Middle frontal gyrus (tissue), 1 donor: ENCODE data around the gene CHRDL1.
"Not testable (repeated sequence)": the region's sequence is repeated elsewhere in the genome, so short reads cannot be mapped to it uniquely, and the experiment has no call there.

Source experiments
- DNase-seq: peaks from one replicate; pipeline ENCODE4 v3.0.0-alpha.2; 2015; ENCODE audit warnings: low spot score; ENCODE audit errors: extremely low spot score

The CHRDL1 gene

DNA sequence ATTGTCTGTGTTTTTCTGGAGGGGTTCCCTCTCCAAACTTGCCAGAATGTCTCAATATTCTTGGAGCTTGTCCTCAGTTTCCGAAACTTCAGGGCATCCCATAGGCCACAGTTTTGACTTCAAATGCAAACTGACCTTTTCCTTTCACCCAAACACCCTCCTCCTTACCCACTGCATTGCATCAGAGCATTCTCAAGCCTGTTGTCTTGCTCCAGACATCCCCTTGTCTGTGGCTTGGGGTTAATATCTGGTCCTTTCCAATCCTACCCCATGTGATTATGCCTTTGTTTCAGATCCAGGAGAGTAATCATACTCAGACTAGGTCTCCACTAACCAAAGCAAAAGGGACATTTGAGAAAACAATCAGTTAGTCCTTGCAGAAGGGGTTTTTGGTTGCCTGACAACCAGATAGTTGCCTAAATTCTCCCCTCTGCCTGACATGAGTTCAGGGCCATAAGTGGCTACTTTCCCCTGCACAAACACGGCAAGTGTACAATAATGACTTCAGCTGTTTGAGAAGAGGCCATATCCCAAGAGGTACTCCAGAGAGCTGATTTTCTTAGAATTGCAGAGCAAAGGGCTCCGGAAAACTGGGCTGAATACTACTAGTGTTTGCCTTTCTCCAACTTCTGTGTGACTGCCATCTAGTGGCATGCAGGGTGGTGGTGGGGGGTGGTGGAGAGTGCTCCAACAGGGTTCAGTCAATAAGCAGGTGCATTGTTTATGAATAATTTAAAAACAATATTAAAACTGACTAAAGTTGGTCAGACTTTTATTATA lies 130.2 kb downstream of the CHRDL1 start:
- no peak for DNase-seq

DNA sequence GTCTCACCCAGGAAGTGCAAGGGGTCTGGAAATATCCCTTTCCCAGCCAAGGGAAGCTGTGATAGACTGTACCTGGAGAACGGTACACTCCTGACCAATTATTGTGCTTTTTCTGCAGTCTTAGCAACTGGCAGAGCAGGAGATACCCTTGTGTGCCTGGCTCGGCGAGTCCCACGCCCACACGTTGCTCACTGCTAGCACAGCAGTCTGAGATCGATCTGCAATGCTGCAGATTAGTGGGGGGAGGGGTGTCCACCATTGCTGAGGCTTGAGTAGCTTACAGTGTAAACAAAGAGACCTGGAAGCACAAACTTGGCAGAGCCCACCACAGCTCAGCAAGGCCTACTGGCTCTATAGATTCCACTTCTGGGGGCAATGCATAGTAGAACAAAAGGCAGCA lies 138.5 kb downstream of the CHRDL1 start:
- DNase-seq, result no peak

DNA sequence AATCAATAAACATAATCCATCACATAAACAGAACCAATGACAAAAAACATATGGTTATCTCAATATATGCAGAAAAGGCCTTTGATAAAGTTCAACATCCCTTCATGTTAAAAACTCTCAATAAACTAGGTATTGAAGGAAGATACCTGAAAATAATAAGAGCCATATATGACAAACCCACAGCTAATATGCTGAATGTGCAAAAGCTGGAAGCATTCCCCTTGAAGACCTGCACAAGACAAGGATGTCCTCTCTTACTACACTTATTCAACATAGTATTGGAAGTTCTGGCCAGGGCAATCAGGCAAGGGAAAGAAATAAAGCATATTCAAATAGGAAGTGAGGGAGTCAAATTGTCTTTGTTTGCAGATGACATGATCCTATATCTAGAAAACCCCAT lies 141.3 kb downstream of the CHRDL1 start:
- DNase-seq, result not testable (repeated sequence)

DNA sequence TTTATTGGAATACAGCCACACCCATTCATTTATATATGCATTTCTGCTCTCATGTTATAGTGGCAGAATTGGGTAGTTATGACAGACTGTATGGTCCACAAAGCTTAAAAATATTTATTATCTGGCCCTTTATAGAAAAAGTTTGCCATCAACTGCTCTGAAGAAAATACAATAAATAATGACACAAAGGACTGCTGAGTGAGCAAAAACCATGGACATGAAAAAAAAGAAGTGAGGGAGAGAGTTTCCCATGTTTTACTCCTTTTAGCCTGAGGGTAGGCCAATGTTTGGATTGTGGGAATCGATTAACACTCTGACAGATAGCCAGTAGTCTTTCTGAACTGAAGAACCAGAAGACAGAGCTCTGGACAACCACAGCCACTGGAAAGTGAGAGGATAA lies 149.2 kb downstream of the CHRDL1 start:
- DNase-seq, result no peak
